Head of caudate nucleus (tissue), 42 donors: ENCODE data around the gene TMEM132D.

ENCODE experiments used
- DNase-seq, 42 donors: peaks; one replicate each; pipeline versions ENCODE4 v3.0.0 to v3.0.0-alpha.2; 2020 to 2021; ENCODE audit warnings: mixed read lengths in 7 of 42
- intact Hi-C: fragments of 100-400 bp; cut with DNase I; formaldehyde crosslinking; loops from one replicate; pipeline ENCODE4 v1.15.0; 2022

TMEM132D gene

DNA sequence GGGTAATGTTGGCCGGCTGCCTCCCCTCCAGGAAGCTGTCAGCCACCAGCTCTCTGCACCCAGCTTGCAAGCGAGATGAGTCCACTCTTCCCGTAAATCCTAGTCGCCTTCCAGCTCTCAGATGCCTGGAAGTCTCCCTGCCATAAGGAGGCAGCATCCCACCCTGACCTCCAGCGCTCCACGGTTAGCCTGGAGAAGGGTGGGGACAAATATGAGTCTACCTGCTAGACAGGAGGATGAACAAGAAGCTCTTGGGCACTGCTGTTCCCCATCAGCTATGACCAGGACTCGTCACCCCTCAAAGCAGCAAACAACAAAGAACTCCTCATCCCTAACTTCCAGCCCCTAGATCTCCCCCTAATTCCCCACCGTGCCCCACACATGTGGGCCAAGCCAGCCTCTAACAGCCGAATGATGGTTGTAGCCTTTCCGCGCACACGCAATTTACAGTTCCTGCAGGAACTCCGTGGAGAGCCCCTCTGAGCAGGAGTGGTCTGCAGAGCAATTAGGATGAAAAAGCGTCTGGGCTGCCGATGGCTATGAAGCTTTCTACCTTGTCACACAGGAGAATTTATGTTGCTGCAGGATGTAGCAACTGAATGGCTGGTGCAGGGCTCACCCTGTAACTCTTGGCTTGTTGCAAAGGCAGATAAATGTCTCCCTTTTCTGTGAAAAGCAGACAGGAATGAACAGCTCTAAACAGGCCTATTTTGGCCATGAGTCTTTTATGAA is 869.1 kb downstream of the TMEM132D start:
- intact Hi-C loops = no loop called here

DNA sequence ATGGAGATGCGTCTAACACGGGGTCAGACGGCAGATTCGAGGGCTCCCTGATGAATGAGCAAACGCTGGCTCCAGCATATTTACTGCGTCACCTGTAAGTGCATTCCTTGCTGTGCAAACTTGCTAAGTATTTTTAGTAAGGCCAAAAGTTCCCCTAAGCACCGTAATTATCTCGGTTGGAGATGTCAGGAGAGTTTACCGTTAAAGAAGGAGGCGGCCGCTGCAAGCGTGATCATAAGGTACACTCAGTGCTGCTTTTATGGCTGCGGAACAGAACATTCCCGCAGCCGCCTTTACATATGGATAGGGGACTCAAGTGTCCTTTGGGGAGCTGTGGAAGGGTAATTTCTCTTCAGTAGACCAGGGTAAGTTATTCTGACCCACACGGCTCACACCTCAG is 875.0 kb downstream of the TMEM132D start:
- intact Hi-C loops = no loop called here
- peak in 2 of 42 donors; percentile 36 to 39 for DNase-seq

More for the DNA sequence above, 869.1 kb downstream of the TMEM132D start:
- peak in 1 of 42 donors; percentile 12 for DNase-seq

DNA sequence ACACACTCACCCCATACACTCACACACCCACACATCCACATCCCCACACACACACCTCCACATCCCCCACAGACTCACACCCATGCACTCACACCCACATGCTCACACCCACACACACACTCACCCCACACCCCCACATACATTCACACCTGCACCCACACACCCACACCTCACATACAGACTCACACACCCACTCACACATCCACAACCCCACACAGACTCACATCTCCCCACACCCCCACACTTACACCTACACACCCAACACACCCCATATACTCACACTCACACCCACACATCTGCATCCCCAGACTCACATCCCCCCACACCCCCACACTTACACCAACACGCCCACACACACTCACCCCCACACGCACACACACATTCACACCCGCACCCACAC is 878.8 kb downstream of the TMEM132D start:
- intact Hi-C loops = no loop called here
- peak in 2 of 42 donors; percentile 5 to 25 for DNase-seq
